ENCODE results near the gene ZNF485. TPM values are rescaled to one million over a fixed set of nuclear protein-coding genes. Genes with fewer than 3 reads are reported as not detected.
"Not testable (repeated sequence)": the region's sequence is repeated elsewhere in the genome, so short reads cannot be mapped to it uniquely, and the experiment has no call there.

ZNF485 gene
- total RNA-seq, 1 experiment from 2014 or later = 10.6 TPM

DNA sequence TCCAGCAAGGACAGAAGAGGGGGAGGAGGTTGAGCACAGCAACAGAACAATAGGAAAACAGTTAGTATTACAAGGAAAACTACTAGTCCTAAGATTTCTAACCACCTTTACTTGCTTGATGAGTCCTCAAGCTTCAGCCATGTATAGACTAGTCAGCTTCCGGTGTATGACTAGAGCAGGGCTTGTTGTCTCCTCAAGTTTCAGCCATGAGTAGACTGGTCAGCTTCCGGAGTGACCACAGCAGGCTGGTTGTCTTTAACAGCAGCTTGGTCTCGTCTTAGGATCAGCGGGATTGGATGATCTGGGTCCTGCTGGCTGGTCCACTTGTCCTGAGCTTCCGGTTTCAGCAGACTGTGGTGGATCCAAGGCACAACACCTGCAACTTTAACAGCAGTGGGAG, 21.2 kb upstream of the ZNF485 start:
- H3K4me3 ChIP-seq (ENCODE audit: low read depth in 2 of 2, low read length in 2 of 2) = no peak overlapping the region

DNA sequence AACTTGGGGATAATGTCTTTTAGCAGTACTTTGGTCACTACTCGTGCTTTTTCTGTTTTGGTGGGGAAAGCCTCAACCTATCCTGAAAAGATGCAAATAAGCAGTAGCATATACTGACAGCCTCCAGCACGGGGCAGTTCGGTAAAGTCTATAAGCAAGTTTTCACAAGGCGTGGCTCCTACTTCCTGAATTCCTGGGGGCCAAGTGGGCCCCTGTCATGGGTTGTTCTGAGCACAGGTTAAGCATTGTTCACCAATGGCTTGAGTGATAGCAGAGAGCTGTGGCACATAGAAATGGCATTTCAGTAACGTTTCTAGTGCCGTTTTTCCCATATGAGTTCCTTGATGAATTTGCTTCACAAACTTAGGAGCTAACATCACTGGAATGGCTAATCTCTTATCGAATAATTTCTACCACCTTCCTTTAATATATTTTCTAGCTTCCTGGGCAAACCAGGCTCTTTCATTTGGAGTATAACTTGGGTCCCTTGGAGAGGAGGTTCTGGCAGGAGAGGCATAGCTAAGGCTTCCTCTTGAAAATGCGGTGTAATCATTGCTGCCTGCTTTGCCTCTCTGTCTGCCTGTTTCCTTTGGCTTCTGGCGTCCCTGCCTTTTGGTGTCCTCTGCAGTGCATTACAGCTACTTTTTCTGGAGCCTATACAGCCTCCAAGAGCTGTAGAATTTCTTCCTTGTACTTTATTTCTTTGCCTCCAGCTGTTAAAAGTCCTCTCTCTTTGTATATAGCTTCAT, 20.1 kb upstream of the ZNF485 start:
- BruUV-seq (replicated peaks) = no TSS peak
- Histone ChIP-seq H3K36me3 (ENCODE audit: control insufficient read depth, insufficient read depth, low read length) (no peaks in the 10 kb centered on the region), H3K27ac (ENCODE audit: low read length) (no peak overlapping the region), H3K9me3 (ENCODE audit: control insufficient read depth, insufficient read depth, low read depth, low read length) (no peaks in the 10 kb centered on the region), H3K4me3 (ENCODE audit: low read depth in 2 of 2, low read length in 2 of 2) (no peak overlapping the region), H3K27me3 (ENCODE audit: control insufficient read depth, insufficient read depth, low read length) (no peaks in the 10 kb centered on the region), H3K4me1 (ENCODE audit: control insufficient read depth, insufficient read depth, low read length) (no peaks in the 10 kb centered on the region)
- TF ChIP-seq, protein P1, sequence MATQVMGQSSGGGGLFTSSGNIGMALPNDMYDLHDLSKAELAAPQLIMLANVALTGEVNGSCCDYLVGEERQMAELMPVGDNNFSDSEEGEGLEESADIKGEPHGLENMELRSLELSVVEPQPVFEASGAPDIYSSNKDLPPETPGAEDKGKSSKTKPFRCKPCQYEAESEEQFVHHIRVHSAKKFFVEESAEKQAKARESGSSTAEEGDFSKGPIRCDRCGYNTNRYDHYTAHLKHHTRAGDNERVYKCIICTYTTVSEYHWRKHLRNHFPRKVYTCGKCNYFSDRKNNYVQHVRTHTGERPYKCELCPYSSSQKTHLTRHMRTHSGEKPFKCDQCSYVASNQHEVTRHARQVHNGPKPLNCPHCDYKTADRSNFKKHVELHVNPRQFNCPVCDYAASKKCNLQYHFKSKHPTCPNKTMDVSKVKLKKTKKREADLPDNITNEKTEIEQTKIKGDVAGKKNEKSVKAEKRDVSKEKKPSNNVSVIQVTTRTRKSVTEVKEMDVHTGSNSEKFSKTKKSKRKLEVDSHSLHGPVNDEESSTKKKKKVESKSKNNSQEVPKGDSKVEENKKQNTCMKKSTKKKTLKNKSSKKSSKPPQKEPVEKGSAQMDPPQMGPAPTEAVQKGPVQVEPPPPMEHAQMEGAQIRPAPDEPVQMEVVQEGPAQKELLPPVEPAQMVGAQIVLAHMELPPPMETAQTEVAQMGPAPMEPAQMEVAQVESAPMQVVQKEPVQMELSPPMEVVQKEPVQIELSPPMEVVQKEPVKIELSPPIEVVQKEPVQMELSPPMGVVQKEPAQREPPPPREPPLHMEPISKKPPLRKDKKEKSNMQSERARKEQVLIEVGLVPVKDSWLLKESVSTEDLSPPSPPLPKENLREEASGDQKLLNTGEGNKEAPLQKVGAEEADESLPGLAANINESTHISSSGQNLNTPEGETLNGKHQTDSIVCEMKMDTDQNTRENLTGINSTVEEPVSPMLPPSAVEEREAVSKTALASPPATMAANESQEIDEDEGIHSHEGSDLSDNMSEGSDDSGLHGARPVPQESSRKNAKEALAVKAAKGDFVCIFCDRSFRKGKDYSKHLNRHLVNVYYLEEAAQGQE (IDR thresholded peaks at IDR 0.05; ENCODE audit: insufficient read depth in 1 of 2, low read depth in 2 of 2, low read length in 1 of 2) = no peak
- TF ChIP-seq POLR2AphosphoS5 (IDR thresholded peaks at IDR 0.05; ENCODE audit: low read depth, low read length) (no peak), TCF7L2 (IDR thresholded peaks at IDR 0.05; ENCODE audit: low read depth, low read length) (no peak)
- in situ Hi-C loops (cut with HindIII; ENCODE audit: low pct_unique_long_range_greater_than_20kb, low sequenced_read_pairs) (no loop called here), intact Hi-C loops (cut with micrococcal nuclease; ENCODE audit: unreplicated experiment) (no loop called here)
- ATAC-seq (peak; percentile 58; the same call in 1 of the 2 replicates), DNase-seq (ENCODE audit: low read depth, low spot score) (no peak)
- ChIA-PET CTCF (no interaction called here), POLR2A (no interaction called here)

More for the DNA sequence above, 21.2 kb upstream of the ZNF485 start:
- Histone ChIP-seq H3K9me3 (ENCODE audit: control insufficient read depth, insufficient read depth, low read depth, low read length) (no peaks in the 10 kb centered on the region), H3K27ac (ENCODE audit: low read length) (no peak overlapping the region), H3K27me3 (ENCODE audit: control insufficient read depth, insufficient read depth, low read length) (no peaks in the 10 kb centered on the region), H3K4me1 (ENCODE audit: control insufficient read depth, insufficient read depth, low read length) (no peaks in the 10 kb centered on the region), H3K36me3 (ENCODE audit: control insufficient read depth, insufficient read depth, low read length) (no peaks in the 10 kb centered on the region)
- CTCF ChIA-PET = no interaction called here
- no peak for ATAC-seq
- BruUV-seq (replicated peaks) = no TSS peak
- POLR2A ChIA-PET = no interaction called here
- TF ChIP-seq, protein P1 (IDR thresholded peaks at IDR 0.05; ENCODE audit: insufficient read depth in 1 of 2, low read depth in 2 of 2, low read length in 1 of 2) = no peak
- TF ChIP-seq TCF7L2 (IDR thresholded peaks at IDR 0.05; ENCODE audit: low read depth, low read length) (no peak), SIN3A (IDR thresholded peaks at IDR 0.05; ENCODE audit: borderline replicate concordance, insufficient read depth, low read depth, low read length) (no peak), POLR2AphosphoS5 (IDR thresholded peaks at IDR 0.05; ENCODE audit: low read depth, low read length) (no peak)
- TF ChIP-seq, protein P2, sequence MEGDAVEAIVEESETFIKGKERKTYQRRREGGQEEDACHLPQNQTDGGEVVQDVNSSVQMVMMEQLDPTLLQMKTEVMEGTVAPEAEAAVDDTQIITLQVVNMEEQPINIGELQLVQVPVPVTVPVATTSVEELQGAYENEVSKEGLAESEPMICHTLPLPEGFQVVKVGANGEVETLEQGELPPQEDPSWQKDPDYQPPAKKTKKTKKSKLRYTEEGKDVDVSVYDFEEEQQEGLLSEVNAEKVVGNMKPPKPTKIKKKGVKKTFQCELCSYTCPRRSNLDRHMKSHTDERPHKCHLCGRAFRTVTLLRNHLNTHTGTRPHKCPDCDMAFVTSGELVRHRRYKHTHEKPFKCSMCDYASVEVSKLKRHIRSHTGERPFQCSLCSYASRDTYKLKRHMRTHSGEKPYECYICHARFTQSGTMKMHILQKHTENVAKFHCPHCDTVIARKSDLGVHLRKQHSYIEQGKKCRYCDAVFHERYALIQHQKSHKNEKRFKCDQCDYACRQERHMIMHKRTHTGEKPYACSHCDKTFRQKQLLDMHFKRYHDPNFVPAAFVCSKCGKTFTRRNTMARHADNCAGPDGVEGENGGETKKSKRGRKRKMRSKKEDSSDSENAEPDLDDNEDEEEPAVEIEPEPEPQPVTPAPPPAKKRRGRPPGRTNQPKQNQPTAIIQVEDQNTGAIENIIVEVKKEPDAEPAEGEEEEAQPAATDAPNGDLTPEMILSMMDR (IDR thresholded peaks at IDR 0.05) = no peak
- no peak for DNase-seq (ENCODE audit: low read depth, low spot score)
- in situ Hi-C loops (cut with HindIII; ENCODE audit: low pct_unique_long_range_greater_than_20kb, low sequenced_read_pairs) = no loop called here
- intact Hi-C loops (cut with micrococcal nuclease; ENCODE audit: unreplicated experiment) = no loop called here

DNA sequence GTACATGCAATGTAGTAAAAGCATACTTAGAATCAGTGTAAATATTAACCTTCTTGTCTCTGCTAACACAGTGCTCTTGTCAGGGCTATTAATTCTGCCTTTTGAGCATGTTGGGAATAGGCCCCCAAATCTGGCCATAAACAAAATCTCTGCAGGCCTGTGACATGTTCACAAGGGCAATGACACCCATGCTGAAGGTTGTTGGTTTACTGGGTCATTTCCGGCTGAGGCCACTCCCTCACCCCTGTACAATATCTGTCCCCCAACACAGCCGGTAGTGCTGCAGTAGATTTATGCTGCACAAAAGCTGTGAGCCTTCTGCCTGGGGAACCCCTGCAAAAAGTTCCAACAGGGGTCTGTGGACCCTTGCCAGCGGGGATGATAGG, 19.5 kb upstream of the ZNF485 start:
- in situ Hi-C loops (cut with HindIII; ENCODE audit: low pct_unique_long_range_greater_than_20kb, low sequenced_read_pairs); H3K4me1 ChIP-seq (ENCODE audit: control insufficient read depth, insufficient read depth, low read length); H3K36me3 ChIP-seq (ENCODE audit: control insufficient read depth, insufficient read depth, low read length); intact Hi-C loops (cut with micrococcal nuclease; ENCODE audit: unreplicated experiment); ATAC-seq; H3K9me3 ChIP-seq (ENCODE audit: control insufficient read depth, insufficient read depth, low read depth, low read length); DNase-seq (ENCODE audit: low read depth, low spot score); H3K27me3 ChIP-seq (ENCODE audit: control insufficient read depth, insufficient read depth, low read length); CTCF ChIA-PET; H3K4me3 ChIP-seq (ENCODE audit: low read depth in 2 of 2, low read length in 2 of 2); BruUV-seq (replicated peaks); H3K27ac ChIP-seq (ENCODE audit: low read length); POLR2A ChIA-PET: not testable (repeated sequence)

All from Panc1 (cell line).